GM12865 (cell line): ENCODE results near the gene C5orf47.

ENCODE experiments used
- DNase-seq: peaks from one replicate; pipeline ENCODE4 v3.0.0; 2010; ENCODE audit warnings: low read depth
- H3K4me3 ChIP-seq: 2 replicates; pipeline ENCODE4 v1.5.1; 2011; ENCODE audit warnings: mild to moderate bottlenecking, low read depth, low read length, control low read depth
- CTCF ChIP-seq: IDR thresholded peaks from 2 replicates; pipeline ENCODE4 v1.5.1; 2011; ENCODE audit warnings: low read length, control low read depth, low read depth, inconsistent platforms; ENCODE audit not compliant: insufficient read depth; ENCODE audit errors: missing control alignments

The C5orf47 gene

DNA sequence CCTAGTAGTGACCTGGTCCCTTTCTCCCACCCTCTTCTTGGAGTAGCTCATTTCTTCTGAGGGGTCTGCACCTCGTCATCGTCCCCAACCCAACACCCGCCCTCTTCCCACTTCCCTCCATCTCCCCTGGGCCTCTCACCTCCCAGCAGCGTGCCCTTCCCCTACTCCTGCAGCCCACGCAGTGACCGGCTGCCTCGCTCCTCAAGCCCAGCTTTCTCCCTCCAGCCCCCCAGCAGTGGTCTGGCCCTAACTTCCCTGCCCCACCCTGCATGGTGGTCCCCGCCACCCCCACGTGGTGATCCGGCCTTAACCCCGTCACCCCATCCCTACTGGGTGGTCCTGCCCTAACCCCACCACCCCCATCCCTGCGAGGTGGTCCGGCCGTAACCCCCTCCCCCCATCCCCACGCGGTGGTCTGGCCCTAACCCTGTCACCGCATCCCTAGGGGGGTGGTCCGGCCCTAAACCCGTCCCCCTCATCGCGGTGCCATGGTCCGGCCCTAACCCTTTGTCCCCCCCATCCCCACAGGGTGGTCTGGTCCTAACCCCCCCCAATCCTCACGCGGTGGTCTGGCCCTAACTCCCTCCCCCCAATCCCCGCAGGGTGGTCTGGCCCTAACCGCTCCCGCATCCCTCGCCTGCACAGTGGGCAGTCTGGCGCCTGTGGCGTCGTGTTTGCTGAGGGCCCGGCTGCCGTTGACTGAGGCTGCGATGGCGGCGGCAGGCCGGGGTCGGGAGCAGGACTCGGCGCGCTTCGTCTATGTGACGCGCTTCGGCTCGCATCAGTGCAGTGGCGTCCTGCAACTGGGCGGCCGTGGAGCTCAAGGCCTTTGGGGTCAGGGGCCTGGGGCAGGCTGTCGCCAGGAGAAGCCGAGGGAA, at the start of gene C5orf47:
Gene C5orf47, plus strand, starts transcription at position 617 of the 878 bp plus-strand sequence. Its CDS starts 94 bp downstream, at position 711.
- DNase-seq: no peak
- TF ChIP-seq CTCF: no peak
- H3K4me3 ChIP-seq: no peak within 1 kb of the TSS

DNA sequence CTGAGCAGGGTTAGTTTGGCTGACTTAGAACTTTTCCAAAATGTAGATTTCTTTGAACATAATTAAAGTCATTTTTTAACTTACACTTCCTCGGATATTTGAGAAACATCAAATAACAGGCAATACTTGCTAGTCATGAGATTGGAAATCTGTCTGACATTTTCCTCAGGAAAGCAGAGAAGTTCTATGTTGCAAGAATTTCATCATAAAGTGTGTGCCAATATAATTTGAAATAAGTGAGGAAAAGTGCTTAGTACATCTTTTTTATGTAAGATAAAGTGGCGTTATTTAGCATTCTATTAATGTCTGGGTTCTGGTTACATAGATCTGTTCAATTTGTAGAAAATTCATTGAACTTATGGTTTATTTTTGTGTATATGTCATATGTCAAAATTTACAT, 48.7 kb upstream of the C5orf47 start:
- no peak overlapping the region for H3K4me3 ChIP-seq
- TF ChIP-seq CTCF: no peak
- no peak for DNase-seq

DNA sequence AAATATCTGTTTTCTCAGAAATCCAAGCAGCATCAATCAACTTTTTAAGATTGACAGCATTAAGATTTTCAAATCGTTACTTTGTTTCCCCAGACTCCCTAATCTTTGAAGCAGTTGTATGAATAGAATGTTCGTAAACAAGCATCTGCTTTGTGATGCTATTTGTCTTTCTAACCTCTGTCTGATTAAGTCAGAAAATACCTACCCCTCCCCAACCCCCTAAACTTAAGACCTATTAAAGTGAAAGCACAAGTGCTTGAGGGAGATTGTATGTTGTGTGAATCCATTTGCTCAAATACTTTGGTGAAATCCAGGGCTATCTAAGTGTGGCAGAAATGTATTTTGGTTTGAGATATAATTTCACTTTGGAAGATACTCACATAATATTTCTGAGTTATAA, 47.9 kb upstream of the C5orf47 start:
- no peak for TF ChIP-seq CTCF
- no peak overlapping the region for H3K4me3 ChIP-seq
- DNase-seq: no peak

- no peak for DNase-seq
- no peak for TF ChIP-seq CTCF
- no peak overlapping the region for H3K4me3 ChIP-seq
Observed at GRCh38 chr5:173941758-173942401, 47.1 kb upstream of the C5orf47 start.

DNA sequence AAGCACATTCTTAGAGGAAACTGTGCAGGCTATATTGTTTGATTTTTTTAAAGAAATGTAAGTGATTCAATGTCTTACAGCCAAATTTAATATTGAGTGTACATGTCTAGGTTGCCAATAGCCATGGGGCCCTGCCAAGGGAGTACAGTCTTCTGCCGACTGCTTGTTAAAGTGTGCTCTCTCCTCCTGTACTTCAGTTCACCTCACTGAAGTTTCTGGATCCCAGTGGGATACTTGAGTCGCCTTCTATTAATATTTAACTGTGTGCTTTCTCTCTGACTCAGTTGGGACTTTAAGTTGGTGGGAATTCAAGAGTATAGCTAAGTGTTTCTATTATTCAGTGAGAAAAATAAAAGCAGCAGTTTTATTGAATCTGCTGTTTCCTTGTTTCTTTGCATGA, 44.5 kb upstream of the C5orf47 start:
- no peak for TF ChIP-seq CTCF
- H3K4me3 ChIP-seq: no peak overlapping the region
- DNase-seq: no peak

- no peak overlapping the region for H3K4me3 ChIP-seq
- TF ChIP-seq CTCF: no peak
- no peak for DNase-seq
Observed at GRCh38 chr5:173945160-173945559, 43.8 kb upstream of the C5orf47 start.
